Astrocyte (in vitro differentiated cells and primary cell): ENCODE results near the gene ATAD3A. TPM values are rescaled to one million over a fixed set of nuclear protein-coding genes. Genes with fewer than 3 reads are reported as not detected.
"Not testable (repeated sequence)": the region's sequence is repeated elsewhere in the genome, so short reads cannot be mapped to it uniquely, and the experiment has no call there.

Source experiments
- DNase-seq: peaks from one replicate; pipeline ENCODE4 v3.0.0-alpha.2; 2010; ENCODE audit warnings: low read depth
- FAIRE-seq: peaks from 2 replicates; lab custom pipeline; 2011; peaks lifted over from hg19 to GRCh38; lab: Jason Lieb, UNC
- H2AFZ ChIP-seq: 2 replicates; pipeline ENCODE4 v1.6.0; 2012; ENCODE audit warnings: low read depth, low read length, inconsistent platforms
- H3K27ac ChIP-seq: 2 replicates; pipeline ENCODE4 v1.5.1; 2011; ENCODE audit warnings: low read depth, low read length, inconsistent platforms
- H3K27me3 ChIP-seq: 2 replicates; pipeline ENCODE4 v1.6.0; 2011; ENCODE audit warnings: low read length, inconsistent platforms; ENCODE audit not compliant: insufficient read depth
- H3K36me3 ChIP-seq: 2 replicates; pipeline ENCODE4 v1.5.1; 2011; ENCODE audit warnings: low read length, inconsistent platforms; ENCODE audit not compliant: insufficient read depth
- H3K4me1 ChIP-seq: 2 replicates; pipeline ENCODE4 v1.5.1; 2011; ENCODE audit warnings: low read length, inconsistent platforms; ENCODE audit not compliant: insufficient read depth
- H3K4me2 ChIP-seq: 2 replicates; pipeline ENCODE4 v1.6.0; 2012; ENCODE audit warnings: low read length, inconsistent platforms
- H3K4me3 ChIP-seq: 2 replicates; pipeline ENCODE4 v1.5.1; 2011; ENCODE audit warnings: low read depth, mild to moderate bottlenecking, low read length, inconsistent platforms; ENCODE audit not compliant: insufficient read depth
- H3K79me2 ChIP-seq: 2 replicates; pipeline ENCODE4 v1.6.0; 2012; ENCODE audit warnings: mild to moderate bottlenecking, low read length, inconsistent platforms; ENCODE audit not compliant: insufficient read depth
- H3K9ac ChIP-seq: 2 replicates; pipeline ENCODE4 v1.6.0; 2012; ENCODE audit warnings: mild to moderate bottlenecking, low read length, inconsistent platforms
- H3K9me3 ChIP-seq: 2 replicates; pipeline ENCODE4 v1.5.1; 2012; ENCODE audit warnings: low read depth, mild to moderate bottlenecking, low read length, inconsistent platforms; ENCODE audit not compliant: insufficient read depth
- H4K20me1 ChIP-seq: 2 replicates; pipeline ENCODE4 v1.6.0; 2012; ENCODE audit warnings: low read length, inconsistent platforms; ENCODE audit not compliant: insufficient read depth
- H3K27ac Mint-ChIP-seq: one replicate; pipeline ENCODE4 v1.8.0; 2021; ENCODE audit warnings: mild to moderate bottlenecking, mixed read lengths; ENCODE audit not compliant: unreplicated experiment
- H3K27me3 Mint-ChIP-seq: one replicate; pipeline ENCODE4 v1.8.0; 2021; ENCODE audit warnings: low read depth, mixed read lengths; ENCODE audit not compliant: unreplicated experiment
- H3K36me3 Mint-ChIP-seq: one replicate; pipeline ENCODE4 v1.8.0; 2021; ENCODE audit warnings: low read depth, mixed read lengths; ENCODE audit not compliant: unreplicated experiment
- H3K4me1 Mint-ChIP-seq: one replicate; pipeline ENCODE4 v1.8.0; 2021; ENCODE audit warnings: low read depth, mixed read lengths; ENCODE audit not compliant: unreplicated experiment
- H3K4me3 Mint-ChIP-seq: one replicate; pipeline ENCODE4 v1.8.0; 2021; ENCODE audit warnings: mild to moderate bottlenecking, moderate library complexity, mixed read lengths; ENCODE audit not compliant: unreplicated experiment
- H3K9me3 Mint-ChIP-seq: one replicate; pipeline ENCODE4 v1.8.0; 2021; ENCODE audit warnings: mild to moderate bottlenecking, mixed read lengths; ENCODE audit not compliant: unreplicated experiment
- CTCF ChIP-seq: IDR thresholded peaks from 2 replicates; pipeline ENCODE4 v1.5.1; 2011; ENCODE audit warnings: low read depth, mild to moderate bottlenecking, inconsistent platforms, low read length, moderate library complexity; ENCODE audit not compliant: insufficient read depth
- EZH2 ChIP-seq: IDR thresholded peaks from 2 replicates; pipeline ENCODE4 v1.6.1; 2012; ENCODE audit warnings: mild to moderate bottlenecking, low read length, inconsistent platforms; ENCODE audit not compliant: insufficient read depth
- total RNA-seq: library from RNA; stranded (reverse); gene quantifications from 2 replicates; pipeline ENCODE4 v1.2.1, GENCODE V29; 2021

The ATAD3A gene
- total RNA-seq, 1 donor from 2014 or later, result 54.9 TPM

DNA sequence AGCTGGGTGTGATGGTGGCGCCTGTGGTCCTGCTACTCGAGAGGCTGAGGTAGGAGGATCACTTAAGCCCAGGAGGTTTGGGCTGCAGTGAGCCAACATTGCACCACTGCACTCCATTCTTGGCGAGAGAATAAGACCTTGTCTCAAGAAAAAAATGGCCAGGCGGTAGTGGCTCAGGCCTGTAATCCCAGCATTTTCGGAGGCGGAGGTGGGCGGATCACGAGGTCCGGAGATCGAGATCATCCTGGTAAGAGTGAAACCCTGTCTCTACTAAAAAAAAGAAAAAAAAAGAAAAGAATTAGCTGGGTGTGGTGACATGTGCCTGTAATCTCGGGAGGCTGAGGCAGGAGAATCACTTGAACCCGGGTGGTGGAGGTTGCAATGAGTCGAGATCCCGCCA, 29.1 kb upstream of the ATAD3A start:
- FAIRE-seq, result no peak
- no peaks in the 10 kb centered on the region for H3K4me1 ChIP-seq
- H3K4me1 Mint-ChIP-seq, result no peaks in the 10 kb centered on the region
- H3K27ac ChIP-seq, result no peak overlapping the region
- peaks cover 13% of the 10 kb centered on the region for H3K36me3 Mint-ChIP-seq
- no peak overlapping the region for H3K4me3 Mint-ChIP-seq
- H3K79me2 ChIP-seq, result peaks cover 15% of the 10 kb centered on the region
- no peaks in the 10 kb centered on the region for H3K27me3 Mint-ChIP-seq
- no peaks in the 10 kb centered on the region for H3K9me3 ChIP-seq
- peaks cover 9% of the 10 kb centered on the region for H3K36me3 ChIP-seq
- H3K27ac Mint-ChIP-seq, result no peak overlapping the region
- no peak overlapping the region for H3K4me2 ChIP-seq
- DNase-seq, result no peak
- no peaks in the 10 kb centered on the region for H3K9me3 Mint-ChIP-seq
- TF ChIP-seq EZH2, result no peak
- TF ChIP-seq CTCF, result no peak
- peaks cover 29% of the 10 kb centered on the region for H4K20me1 ChIP-seq
- H3K4me3 ChIP-seq, result no peak overlapping the region
- H3K27me3 ChIP-seq, result no peaks in the 10 kb centered on the region
- H2AFZ ChIP-seq, result no peak overlapping the region
- H3K9ac ChIP-seq, result no peak overlapping the region

DNA sequence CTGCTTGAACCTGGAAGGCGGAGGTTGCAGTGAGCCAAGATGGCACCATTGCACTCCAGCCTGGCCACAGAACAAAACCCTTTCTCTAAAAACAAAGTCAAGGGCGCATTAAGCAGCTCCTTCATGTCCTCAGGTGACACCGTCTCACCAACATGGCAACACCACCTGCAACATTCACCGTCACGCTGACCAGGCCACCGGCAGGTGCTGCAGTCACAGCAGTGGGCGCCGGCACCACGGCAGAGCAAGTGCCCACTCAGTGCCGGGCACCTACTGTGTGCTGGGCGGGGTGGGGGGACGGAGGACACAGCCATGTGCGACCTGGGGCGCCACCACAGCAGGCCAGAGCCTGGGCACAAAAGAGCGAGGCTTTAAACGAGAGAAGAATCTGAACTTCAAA, 28.2 kb upstream of the ATAD3A start:
- no peak overlapping the region for H3K27ac ChIP-seq
- Mint-ChIP-seq H3K36me3 (peaks cover 13% of the 10 kb centered on the region), H3K27ac (no peak overlapping the region), H3K4me3 (no peak overlapping the region), H3K27me3 (no peaks in the 10 kb centered on the region), H3K9me3 (no peaks in the 10 kb centered on the region), H3K4me1 (no peaks in the 10 kb centered on the region)
- H3K4me1 ChIP-seq, result no peaks in the 10 kb centered on the region
- peaks cover 25% of the 10 kb centered on the region for H4K20me1 ChIP-seq
- no peak overlapping the region for H3K9ac ChIP-seq
- H2AFZ ChIP-seq, result no peak overlapping the region
- peaks cover 13% of the 10 kb centered on the region for H3K36me3 ChIP-seq
- DNase-seq, result no peak
- no peaks in the 10 kb centered on the region for H3K27me3 ChIP-seq
- FAIRE-seq, result no peak
- no peak overlapping the region for H3K4me2 ChIP-seq
- TF ChIP-seq EZH2, result no peak
- no peak for TF ChIP-seq CTCF
- peaks cover 9% of the 10 kb centered on the region for H3K79me2 ChIP-seq
- no peaks in the 10 kb centered on the region for H3K9me3 ChIP-seq
- no peak overlapping the region for H3K4me3 ChIP-seq

- H3K4me2 ChIP-seq, H3K4me1 ChIP-seq, H3K27me3 Mint-ChIP-seq, H3K9ac ChIP-seq, H3K27me3 ChIP-seq, H3K4me3 Mint-ChIP-seq, H3K27ac Mint-ChIP-seq, H3K9me3 Mint-ChIP-seq, H2AFZ ChIP-seq, H3K36me3 Mint-ChIP-seq, H3K9me3 ChIP-seq, FAIRE-seq, H3K79me2 ChIP-seq, H3K27ac ChIP-seq, H3K4me3 ChIP-seq, H3K4me1 Mint-ChIP-seq, DNase-seq: not testable (repeated sequence)
- peaks cover 20% of the 10 kb centered on the region for H4K20me1 ChIP-seq
- H3K36me3 ChIP-seq, result peaks cover 14% of the 10 kb centered on the region
Observed at GRCh38 chr1:1484976-1485750, 26.8 kb upstream of the ATAD3A start.

DNA sequence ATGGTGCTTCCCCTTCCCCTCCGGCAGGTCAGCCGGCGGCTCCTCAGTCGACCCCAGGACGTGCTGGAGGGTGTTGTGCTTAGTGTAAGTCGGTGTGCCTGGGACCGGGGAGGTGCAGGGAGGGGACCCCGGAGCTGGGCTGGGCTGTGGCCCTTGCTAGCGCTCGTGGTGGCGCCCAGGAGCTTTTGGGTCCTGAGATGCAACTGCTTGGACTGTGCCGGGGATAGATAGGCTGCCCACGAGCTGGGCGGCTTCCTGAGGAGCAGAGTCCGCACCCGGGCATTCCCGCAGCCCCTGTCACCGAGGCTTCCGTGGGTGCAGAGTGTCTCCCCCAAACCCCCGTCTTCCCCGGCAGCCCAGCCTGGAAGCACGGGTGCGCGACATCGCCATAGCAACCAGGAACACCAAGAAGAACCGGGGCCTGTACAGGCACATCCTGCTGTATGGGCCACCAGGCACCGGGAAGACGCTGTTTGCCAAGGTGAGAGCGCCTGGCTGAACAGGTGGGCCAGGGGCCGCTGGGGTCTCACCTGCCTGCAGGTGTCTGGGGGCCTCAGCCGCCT, 26.1 kb upstream of the ATAD3A start:
- not testable (repeated sequence) for H3K36me3 Mint-ChIP-seq, H3K27ac Mint-ChIP-seq, DNase-seq, H3K4me2 ChIP-seq, H3K9me3 Mint-ChIP-seq, H3K4me3 ChIP-seq, H3K27ac ChIP-seq, H3K9me3 ChIP-seq, H3K9ac ChIP-seq, H3K4me1 ChIP-seq, H3K4me3 Mint-ChIP-seq, H2AFZ ChIP-seq, H3K27me3 ChIP-seq, H3K4me1 Mint-ChIP-seq, FAIRE-seq, H3K27me3 Mint-ChIP-seq
- H3K79me2 ChIP-seq, result peaks cover 11% of the 10 kb centered on the region
- peaks cover 18% of the 10 kb centered on the region for H3K36me3 ChIP-seq
- peaks cover 17% of the 10 kb centered on the region for H4K20me1 ChIP-seq
